CD8-positive, alpha-beta memory T cell (primary cell): ENCODE results near the gene MRPS33. TPM values are rescaled to one million over a fixed set of nuclear protein-coding genes. Genes with fewer than 3 reads are reported as not detected.

Source experiments
- CTCF ChIA-PET: fragments of 350-600 bp; sonication (Branson Sonifier 250); formaldehyde crosslinking; loops from one replicate; lab custom pipeline; 2021; ENCODE audit warnings: antibody characterized with exemption; lab: Charles Lee
- POLR2A ChIA-PET: fragments of 350-600 bp; sonication (Branson Sonifier 250); formaldehyde crosslinking; loops from one replicate; lab custom pipeline; 2021; ENCODE audit warnings: antibody characterized with exemption; lab: Charles Lee
- DNase-seq, 5 donors: peaks; one replicate each; pipeline versions ENCODE4 v3.0.0 to v3.0.0-alpha.2; 2020 to 2022; ENCODE audit warnings: mixed read lengths in 1 of 5
- H3K27ac ChIP-seq: one replicate; pipeline ENCODE4 v1.7.0; 2013; ENCODE audit warnings: low read depth, mild to moderate bottlenecking, low read length, moderate library complexity
- H3K27me3 ChIP-seq: 2 replicates; pipeline ENCODE4 v1.7.0; 2013; ENCODE audit warnings: low read length, mild to moderate bottlenecking; ENCODE audit not compliant: insufficient read depth, poor library complexity, severe bottlenecking
- H3K36me3 ChIP-seq: 2 replicates; pipeline ENCODE4 v1.7.0; 2013; ENCODE audit warnings: mild to moderate bottlenecking, low read length, moderate library complexity; ENCODE audit not compliant: insufficient read depth
- H3K4me1 ChIP-seq: 2 replicates; pipeline ENCODE4 v1.7.0; 2013; ENCODE audit warnings: mild to moderate bottlenecking, low read length, moderate library complexity; ENCODE audit not compliant: insufficient read depth
- H3K4me3 ChIP-seq: 2 replicates; pipeline ENCODE4 v1.7.0; 2013; ENCODE audit warnings: mild to moderate bottlenecking, low read length
- H3K9me3 ChIP-seq: 2 replicates; pipeline ENCODE4 v1.7.0; 2013; ENCODE audit warnings: mild to moderate bottlenecking, low read length
- H3K27ac Mint-ChIP-seq, 8 donors: one replicate each; pipeline ENCODE4 v1.8.0; 2020 to 2021; ENCODE audit warnings: mixed read lengths in 8 of 8, mild to moderate bottlenecking in 6 of 8, inconsistent platforms in 3 of 8, moderate library complexity in 3 of 8
- H3K27me3 Mint-ChIP-seq, 2 donors: one replicate each; pipeline ENCODE4 v1.8.0; 2020 to 2021; ENCODE audit warnings: mixed read lengths in 2 of 2, mild to moderate bottlenecking in 1 of 2, moderate library complexity in 1 of 2
- H3K36me3 Mint-ChIP-seq, 3 donors: one replicate each; pipeline ENCODE4 v1.8.0; 2020 to 2021; ENCODE audit warnings: mixed read lengths in 3 of 3, inconsistent platforms in 1 of 3, mild to moderate bottlenecking in 1 of 3
- H3K4me1 Mint-ChIP-seq, 3 donors: one replicate each; pipeline ENCODE4 v1.8.0; 2020 to 2021; ENCODE audit warnings: mixed read lengths in 3 of 3, inconsistent platforms in 1 of 3, mild to moderate bottlenecking in 1 of 3
- H3K4me3 Mint-ChIP-seq, 7 donors: one replicate each; pipeline ENCODE4 v1.8.0; 2020 to 2021; ENCODE audit warnings: mixed read lengths in 7 of 7, mild to moderate bottlenecking in 6 of 7, moderate library complexity in 4 of 7, inconsistent platforms in 2 of 7
- H3K9me3 Mint-ChIP-seq, 5 donors: one replicate each; pipeline ENCODE4 v1.8.0; 2020 to 2022; ENCODE audit warnings: mixed read lengths in 5 of 5, mild to moderate bottlenecking in 3 of 5, moderate library complexity in 2 of 5, inconsistent platforms in 1 of 5
- polyA plus RNA-seq: library from polyadenylated mRNA; unstranded; fragments of 300-500 nt; fragmentation: Illumina TruSeq; gene quantifications from one replicate; pipeline ENCODE4 v1.2.3, GENCODE V29; 2021
- total RNA-seq, 2 experiments: library from RNA; stranded (reverse); gene quantifications; one replicate each; pipeline ENCODE4 v1.2.3, GENCODE V29; 2021

Gene MRPS33
- total and polyA plus RNA-seq, 3 experiments from 2014 or later: 82.0 to 114 (median 113) TPM

DNA sequence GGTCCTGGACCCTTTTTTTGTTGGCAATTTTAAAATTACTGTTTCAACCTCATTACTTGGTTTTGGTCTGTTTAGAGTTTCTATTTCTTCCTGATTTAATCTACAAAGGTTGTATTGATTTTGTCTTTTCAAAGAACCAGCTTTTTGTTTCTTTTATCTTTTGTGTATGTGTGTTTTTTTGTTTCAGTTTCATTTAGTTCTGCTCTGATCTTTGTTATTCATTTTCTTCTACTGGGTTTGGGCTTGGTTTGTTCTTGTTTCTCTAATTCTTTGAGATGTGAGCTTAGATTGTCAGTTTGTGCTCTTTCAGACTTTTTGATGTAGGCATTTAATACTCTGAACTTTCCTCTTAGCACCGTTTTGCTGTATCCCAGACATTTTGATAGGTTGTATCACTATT lies 8.5 kb upstream of the MRPS33 start:
- Histone ChIP-seq H3K4me3 (no peak overlapping the region), H3K36me3 (no peaks in the 10 kb centered on the region), H3K4me1 (peaks cover 13% of the 10 kb centered on the region), H3K27ac (no peak overlapping the region), H3K9me3 (no peaks in the 10 kb centered on the region), H3K27me3 (no peaks in the 10 kb centered on the region)
- Mint-ChIP-seq H3K27ac (peak overlapping the region in 6 of 8 donors; percentile 23 to 89 (median 64)), H3K36me3 (peaks cover 4 to 12% (median 5%) of the 10 kb centered on the region in 3 donors), H3K4me1 (peaks cover 9 to 20% (median 10%) of the 10 kb centered on the region in 3 donors), H3K4me3 (peak overlapping the region in 4 of 7 donors; percentile 1 to 37 (median 22)), H3K27me3 (peaks cover 19 to 65% of the 10 kb centered on the region in 2 donors), H3K9me3 (peaks cover 10 to 22% (median 15%) of the 10 kb centered on the region in 5 donors)
- ChIA-PET POLR2A (no interaction called here), CTCF (no interaction called here)
- DNase-seq: no peak

GRCh38 chr7:141017555-141017954 lies 2.8 kb upstream of the MRPS33 start:
- POLR2A ChIA-PET: no interaction called here
- no peaks in the 10 kb centered on the region for H3K27me3 ChIP-seq
- peaks cover 17 to 28% (median 27%) of the 10 kb centered on the region in 3 donors for H3K4me1 Mint-ChIP-seq
- H3K36me3 ChIP-seq: no peaks in the 10 kb centered on the region
- H3K9me3 ChIP-seq: no peaks in the 10 kb centered on the region
- peaks cover 0 to 5% (median 0%) of the 10 kb centered on the region in 5 donors for H3K9me3 Mint-ChIP-seq
- H3K27me3 Mint-ChIP-seq: peaks cover 13 to 36% of the 10 kb centered on the region in 2 donors
- no peak overlapping the region for H3K4me3 ChIP-seq
- no peak overlapping the region for H3K4me3 Mint-ChIP-seq
- H3K27ac Mint-ChIP-seq: no peak overlapping the region
- H3K36me3 Mint-ChIP-seq: peaks cover 0 to 9% (median 6%) of the 10 kb centered on the region in 3 donors
- no peak overlapping the region for H3K27ac ChIP-seq
- H3K4me1 ChIP-seq: peaks cover 20% of the 10 kb centered on the region
- CTCF ChIA-PET: no interaction called here
- DNase-seq: no peak

GRCh38 chr7:141016349-141016748 lies 1.6 kb upstream of the MRPS33 start:
- Histone ChIP-seq H3K4me1 (peaks cover 27% of the 10 kb centered on the region), H3K36me3 (no peaks in the 10 kb centered on the region), H3K27me3 (no peaks in the 10 kb centered on the region), H3K9me3 (no peaks in the 10 kb centered on the region), H3K27ac (no peak overlapping the region), H3K4me3 (no peak overlapping the region)
- peaks cover 24 to 39% (median 37%) of the 10 kb centered on the region in 3 donors for H3K4me1 Mint-ChIP-seq
- peaks cover 0 to 9% (median 6%) of the 10 kb centered on the region in 3 donors for H3K36me3 Mint-ChIP-seq
- H3K4me3 Mint-ChIP-seq: peak overlapping the region in 2 of 7 donors; percentile 15 to 95
- no peak for DNase-seq
- peak overlapping the region in 1 of 8 donors; percentile 99 for H3K27ac Mint-ChIP-seq
- peaks cover 12 to 25% of the 10 kb centered on the region in 2 donors for H3K27me3 Mint-ChIP-seq
- H3K9me3 Mint-ChIP-seq: peaks cover 0 to 5% (median 0%) of the 10 kb centered on the region in 5 donors
- ChIA-PET CTCF (interaction anchor here (1.3 to 6.5 kb wide), 4 partner anchors 37 to 722 kb away, joined by 3 to 86 read pairs (median 7); partner anchors contain the start of gene SSBP1), POLR2A (no interaction called here)

GRCh38 chr7:141014125-141014523 lies 628 bp downstream of the MRPS33 start:
- H3K4me3 Mint-ChIP-seq: peak overlapping the region; percentile 95 to 100 (median 99)
- DNase-seq: no peak
- H3K4me1 Mint-ChIP-seq: peaks cover 26 to 41% (median 41%) of the 10 kb centered on the region in 3 donors
- ChIA-PET CTCF (interaction anchor here (1.0 to 6.5 kb wide), 10 partner anchors 9 to 724 kb away, joined by 3 to 86 read pairs (median 4); partner anchors contain the start of genes BRAF and SSBP1), POLR2A (interaction anchor here (0.7 to 2.9 kb wide), 6 partner anchors 90 to 537 kb away, joined by 3 to 13 read pairs (median 4); partner anchors contain the start of genes AGK, BRAF, MKRN1 and NDUFB2)
- H3K27me3 Mint-ChIP-seq: peaks cover 7 to 11% of the 10 kb centered on the region in 2 donors
- H3K4me1 ChIP-seq: peaks cover 28% of the 10 kb centered on the region
- peaks cover 7 to 22% (median 9%) of the 10 kb centered on the region in 3 donors for H3K36me3 Mint-ChIP-seq
- H3K9me3 ChIP-seq: no peaks in the 10 kb centered on the region
- peak overlapping the region; percentile 78 for H3K4me3 ChIP-seq
- H3K36me3 ChIP-seq: no peaks in the 10 kb centered on the region
- no peaks in the 10 kb centered on the region for H3K27me3 ChIP-seq
- peak overlapping the region; percentile 97 for H3K27ac ChIP-seq
- H3K9me3 Mint-ChIP-seq: peaks cover 0 to 5% (median 0%) of the 10 kb centered on the region in 5 donors
- H3K27ac Mint-ChIP-seq: peak overlapping the region; percentile 99 to 100 (median 100)

DNA sequence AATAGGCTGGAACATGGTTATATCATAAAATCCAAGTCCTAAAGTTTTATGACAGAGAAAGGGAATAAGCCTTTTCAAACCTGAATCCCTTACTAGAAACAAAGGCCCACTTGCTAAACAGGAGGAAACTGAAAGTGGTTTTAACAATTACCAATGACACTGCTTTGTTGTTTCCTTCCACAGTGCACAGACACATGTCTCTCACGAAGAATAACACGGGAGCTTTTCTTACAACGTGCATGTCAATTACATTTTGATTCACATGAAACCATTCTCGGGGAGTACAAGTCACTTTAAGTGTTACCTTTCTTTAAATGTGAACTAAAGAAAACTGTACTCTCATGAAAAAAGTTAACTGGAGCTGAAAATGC lies 1.4 kb downstream of the MRPS33 start:
- Mint-ChIP-seq H3K4me3 (peak overlapping the region; percentile 95 to 100 (median 99)), H3K36me3 (peaks cover 8 to 28% (median 9%) of the 10 kb centered on the region in 3 donors), H3K27ac (peak overlapping the region; percentile 99 to 100 (median 100)), H3K9me3 (peaks cover 0 to 5% (median 0%) of the 10 kb centered on the region in 5 donors), H3K4me1 (peaks cover 26 to 41% (median 41%) of the 10 kb centered on the region in 3 donors), H3K27me3 (peaks cover 4 to 8% of the 10 kb centered on the region in 2 donors)
- no peaks in the 10 kb centered on the region for H3K27me3 ChIP-seq
- H3K9me3 ChIP-seq: no peaks in the 10 kb centered on the region
- peaks cover 28% of the 10 kb centered on the region for H3K4me1 ChIP-seq
- H3K27ac ChIP-seq: no peak overlapping the region
- H3K36me3 ChIP-seq: no peaks in the 10 kb centered on the region
- CTCF ChIA-PET: interaction anchor here (1.2 to 6.5 kb wide), 5 partner anchors 8 to 496 kb away, joined by 3 to 86 read pairs (median 4); no protein-coding TSS in a partner anchor
- DNase-seq: no peak
- POLR2A ChIA-PET: interaction anchor here (0.7 to 2.9 kb wide), 3 partner anchors 89 to 202 kb away, joined by 3 to 13 read pairs (median 4); partner anchors contain the start of gene BRAF
- peak overlapping the region; percentile 78 for H3K4me3 ChIP-seq

GRCh38 chr7:141012696-141013344 lies 1.9 kb downstream of the MRPS33 start:
- H3K27me3 Mint-ChIP-seq: peaks cover 3 to 6% of the 10 kb centered on the region in 2 donors
- H3K9me3 Mint-ChIP-seq: peaks cover 0 to 5% (median 0%) of the 10 kb centered on the region in 5 donors
- peak overlapping the region; percentile 99 to 100 (median 100) for H3K27ac Mint-ChIP-seq
- H3K4me3 Mint-ChIP-seq: peak overlapping the region; percentile 41 to 100 (median 99)
- DNase-seq: no peak
- no peak overlapping the region for H3K27ac ChIP-seq
- H3K4me1 ChIP-seq: peaks cover 28% of the 10 kb centered on the region
- H3K36me3 ChIP-seq: no peaks in the 10 kb centered on the region
- no peaks in the 10 kb centered on the region for H3K27me3 ChIP-seq
- ChIA-PET POLR2A (interaction anchor here (0.7 to 2.9 kb wide), 3 partner anchors 9 to 201 kb away, joined by 4 to 13 read pairs (median 5); partner anchors contain the start of gene BRAF), CTCF (interaction anchor here (1.2 to 6.5 kb wide), 5 partner anchors 7 to 495 kb away, joined by 3 to 86 read pairs (median 4); no protein-coding TSS in a partner anchor)
- H3K4me3 ChIP-seq: no peak overlapping the region
- peaks cover 26 to 45% (median 41%) of the 10 kb centered on the region in 3 donors for H3K4me1 Mint-ChIP-seq
- peaks cover 9 to 32% (median 13%) of the 10 kb centered on the region in 3 donors for H3K36me3 Mint-ChIP-seq
- no peaks in the 10 kb centered on the region for H3K9me3 ChIP-seq

GRCh38 chr7:141012044-141012685 lies 2.6 kb downstream of the MRPS33 start:
- H3K4me1 Mint-ChIP-seq: peaks cover 26 to 46% (median 41%) of the 10 kb centered on the region in 3 donors
- CTCF ChIA-PET: interaction anchor here (0.6 to 6.5 kb wide), 5 partner anchors 60 to 1732 kb away, joined by 3 to 86 read pairs (median 4); no protein-coding TSS in a partner anchor
- peaks cover 9 to 39% (median 17%) of the 10 kb centered on the region in 3 donors for H3K36me3 Mint-ChIP-seq
- H3K4me3 ChIP-seq: no peak overlapping the region
- H3K27ac Mint-ChIP-seq: peak overlapping the region; percentile 58 to 100 (median 82)
- peak overlapping the region in 4 of 7 donors; percentile 32 to 95 (median 56) for H3K4me3 Mint-ChIP-seq
- peaks cover 0 to 3% of the 10 kb centered on the region in 2 donors for H3K27me3 Mint-ChIP-seq
- H3K36me3 ChIP-seq: no peaks in the 10 kb centered on the region
- H3K27me3 ChIP-seq: no peaks in the 10 kb centered on the region
- H3K9me3 ChIP-seq: no peaks in the 10 kb centered on the region
- POLR2A ChIA-PET: interaction anchor here (0.7 kb wide), 1 partner anchor 9 kb away, joined by 5 read pairs; no protein-coding TSS in a partner anchor
- H3K27ac ChIP-seq: no peak overlapping the region
- peaks cover 28% of the 10 kb centered on the region for H3K4me1 ChIP-seq
- peak; percentile 54 to 82 (median 79) for DNase-seq
- peaks cover 0 to 5% (median 0%) of the 10 kb centered on the region in 5 donors for H3K9me3 Mint-ChIP-seq
